B cell (primary cell): ENCODE data around the gene KRT79. TPM values are rescaled to one million over a fixed set of nuclear protein-coding genes. Genes with fewer than 3 reads are reported as not detected.

Experiments used
- ATAC-seq: fragments of 200-7000 bp; cut with Tn5 transposase; one replicate; pipeline ENCODE4 v1.10.0; 2021; ENCODE audit warnings: low read depth, mild to moderate bottlenecking, moderate number of reproducible peaks, moderate library complexity
- CTCF ChIA-PET: fragments of 350-600 bp; sonication (Branson Sonifier 250); formaldehyde crosslinking; loops from one replicate; lab custom pipeline; 2021; ENCODE audit warnings: antibody characterized with exemption, inconsistent platforms; lab: Charles Lee
- POLR2A ChIA-PET: fragments of 350-600 bp; sonication (Branson Sonifier 250); formaldehyde crosslinking; loops from one replicate; lab custom pipeline; 2021; ENCODE audit warnings: antibody characterized with exemption; lab: Charles Lee
- DNase-seq: peaks from one replicate; pipeline ENCODE4 v3.0.0; 2013
- H2AFZ ChIP-seq: 2 replicates; pipeline ENCODE4 v1.6.1; 2012; ENCODE audit warnings: mild to moderate bottlenecking, low read depth, low read length; ENCODE audit not compliant: insufficient read depth, poor library complexity, severe bottlenecking
- H3K27ac ChIP-seq, 2 donors: 1 replicate in 1 of 2; 2 replicates in 1 of 2; pipeline ENCODE4 v1.5.1; 2012 to 2013; ENCODE audit warnings: low read length in 2 of 2, mild to moderate bottlenecking in 2 of 2, moderate library complexity in 1 of 2
- H3K27me3 ChIP-seq, 4 experiments: fragments of 200-600 bp in 1 of 4; sonication (generic) in 1 of 4; replicated peaks in 1 of 4; 1 replicate in 2 of 4; 2 replicates in 2 of 4; pipeline versions ENCODE4 v1.6.1 to v1.7.0; 2013 to 2016; ENCODE audit warnings: low read length in 3 of 4, mild to moderate bottlenecking in 2 of 4, mixed read lengths in 1 of 4, moderate library complexity in 1 of 4; ENCODE audit not compliant: insufficient read depth in 4 of 4, control insufficient read depth in 3 of 4; ENCODE audit errors: control extremely low read depth in 1 of 4
- H3K36me3 ChIP-seq, 2 experiments: replicated peaks in 1 of 2; 1 replicate in 1 of 2; 2 replicates in 1 of 2; pipeline versions ENCODE4 v1.6.1 to v1.7.1; 2013; ENCODE audit warnings: low read length in 1 of 2; ENCODE audit not compliant: insufficient read depth in 2 of 2, control insufficient read depth in 1 of 2; ENCODE audit errors: control extremely low read depth in 1 of 2, extremely low read depth in 1 of 2
- H3K4me1 ChIP-seq, 2 donors: fragments of 200-600 bp in 1 of 2; sonication (generic) in 1 of 2; 1 replicate in 1 of 2; 2 replicates in 1 of 2; pipeline versions ENCODE4 v1.5.1 to v1.6.1; 2013 to 2017; ENCODE audit warnings: low read length in 2 of 2; ENCODE audit not compliant: control insufficient read depth in 2 of 2, insufficient read depth in 2 of 2
- H3K4me2 ChIP-seq: replicated peaks from 2 replicates; pipeline ENCODE3; 2012; ENCODE audit warnings: mild to moderate bottlenecking, low read depth, low read length; ENCODE audit not compliant: poor library complexity, severe bottlenecking
- H3K4me3 ChIP-seq, 5 experiments: fragments of 200-600 bp in 1 of 5; sonication (generic) in 1 of 5; 1 replicate in 3 of 5; 2 replicates in 2 of 5; pipeline versions ENCODE4 v1.5.1 to v1.7.0; 2011 to 2016; ENCODE audit warnings: low read length in 4 of 5, mild to moderate bottlenecking in 4 of 5, low read depth in 2 of 5, control low read depth in 1 of 5, moderate library complexity in 1 of 5; ENCODE audit not compliant: insufficient read depth in 1 of 5; ENCODE audit errors: control extremely low read depth in 1 of 5, extremely low read depth in 1 of 5
- H3K79me2 ChIP-seq: fragments of 200-600 bp; sonication (generic); one replicate; pipeline ENCODE4 v1.6.0; 2016; ENCODE audit warnings: low read length; ENCODE audit not compliant: control insufficient read depth, insufficient read depth
- H3K9ac ChIP-seq: fragments of 200-600 bp; sonication (generic); 2 replicates; pipeline ENCODE4 v1.6.1; 2017; ENCODE audit warnings: mild to moderate bottlenecking, low read length, moderate library complexity
- H3K9me3 ChIP-seq, 3 donors: one replicate each; pipeline versions ENCODE4 v1.6.1 to v1.7.1; 2013; ENCODE audit warnings: low read length in 2 of 3; ENCODE audit not compliant: control insufficient read depth in 2 of 3, insufficient read depth in 1 of 3; ENCODE audit errors: control extremely low read depth in 1 of 3
- H4K20me1 ChIP-seq: 2 replicates; pipeline ENCODE4 v1.6.0; 2012; ENCODE audit warnings: mild to moderate bottlenecking, low read length; ENCODE audit not compliant: insufficient read depth, control insufficient read depth, poor library complexity, severe bottlenecking
- H3K27ac Mint-ChIP-seq: one replicate; pipeline ENCODE4 v1.8.0; 2021; ENCODE audit warnings: mixed read lengths
- H3K27me3 Mint-ChIP-seq: one replicate; pipeline ENCODE4 v1.8.0; 2021; ENCODE audit warnings: mixed read lengths
- H3K4me1 Mint-ChIP-seq: one replicate; pipeline ENCODE4 v1.8.0; 2021; ENCODE audit warnings: mixed read lengths
- H3K4me3 Mint-ChIP-seq: one replicate; pipeline ENCODE4 v1.8.0; 2021; ENCODE audit warnings: mixed read lengths
- H3K9me3 Mint-ChIP-seq: one replicate; pipeline ENCODE4 v1.8.0; 2022; ENCODE audit warnings: mixed read lengths; ENCODE audit not compliant: insufficient read depth
- EZH2 ChIP-seq: IDR thresholded peaks from 2 replicates; pipeline ENCODE4 v1.6.1; 2012; ENCODE audit warnings: borderline replicate concordance, low read depth, mild to moderate bottlenecking, moderate library complexity, low read length; ENCODE audit not compliant: insufficient read depth, poor library complexity, severe bottlenecking
- WGBS: methylation state at CpG from one replicate; pipeline ENCODE4 v1.1.5; 2013; ENCODE audit warnings: missing lambda C conversion rate; ENCODE audit not compliant: insufficient coverage; 5-methylcytosine and 5-hydroxymethylcytosine counted together
- intact Hi-C: fragments of 100-400 bp; cut with micrococcal nuclease; formaldehyde crosslinking; loops from one replicate; pipeline ENCODE4 v1.10.0; 2022
- polyA plus RNA-seq: library from polyadenylated mRNA; depleted of rRNA; stranded (reverse); fragments of >200 nt; gene quantifications from 2 replicates; pipeline ENCODE4 v1.2.3, GENCODE V29; 2012
- total RNA-seq, 2 donors: library from RNA; stranded (reverse); fragments of 120-200 nt in 1 of 2; gene quantifications; 1 replicate in 1 of 2; 2 replicates in 1 of 2; pipeline versions ENCODE4 v1.2.3 to v1.2.4, GENCODE V29; 2013 to 2022
- TF ChIP-seq, protein P1 (sequence below): fragments of 200-600 bp; IDR thresholded peaks from one replicate; pipeline ENCODE4 v1.8.0; 2022; ENCODE audit warnings: antibody characterized with exemption, mild to moderate bottlenecking

The KRT79 gene
- total and polyA plus RNA-seq, 2 donors (not counting 1 experiment from before 2014, with no cell fraction given) = not detected

DNA sequence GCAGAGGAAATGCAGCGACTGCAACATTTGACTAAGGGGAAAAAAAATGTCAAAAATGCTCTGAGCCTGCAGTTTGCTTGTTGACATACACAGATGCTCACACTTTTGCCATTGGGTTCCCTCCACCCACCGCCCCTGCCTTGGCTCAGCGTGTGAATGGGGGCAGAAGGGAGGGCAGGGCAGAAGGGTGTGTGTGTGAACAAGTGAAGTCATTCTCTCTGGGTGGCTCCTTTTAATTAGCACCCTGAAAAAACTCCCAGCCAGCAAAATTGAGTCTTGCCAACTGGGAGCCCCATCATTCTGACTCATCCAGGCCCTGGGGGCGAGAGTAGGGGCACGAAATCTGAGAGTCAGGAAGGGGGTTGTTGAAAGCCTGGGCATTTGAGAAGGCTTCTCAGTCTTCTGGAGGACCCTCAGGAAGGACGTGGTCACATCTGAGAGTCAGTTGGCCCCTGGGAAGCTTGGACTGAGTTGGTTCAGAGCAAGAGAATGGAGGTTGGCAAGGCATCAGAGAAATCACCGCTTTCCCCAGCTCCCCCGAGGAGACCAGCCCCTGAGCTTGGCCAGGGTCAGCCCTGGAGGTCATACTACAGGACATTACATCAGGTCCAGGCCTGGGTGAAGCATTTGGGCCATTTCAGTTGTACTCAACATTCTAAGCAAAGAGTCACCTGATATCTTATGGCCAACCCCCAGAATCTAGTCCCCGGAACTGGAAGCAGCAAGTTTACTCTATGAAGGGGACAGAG, 37.4 kb upstream of the KRT79 start:
- no peak overlapping the region for H3K27ac ChIP-seq
- H3K79me2 ChIP-seq = no peaks in the 10 kb centered on the region
- intact Hi-C loops = loop anchor here (10.0 kb wide), 2 partner anchors 287 to 717 kb away; no protein-coding TSS in a partner anchor
- Mint-ChIP-seq H3K4me1 (peaks cover 37% of the 10 kb centered on the region), H3K27me3 (peaks cover 13% of the 10 kb centered on the region), H3K4me3 (no peak overlapping the region), H3K27ac (no peak overlapping the region), H3K9me3 (no peaks in the 10 kb centered on the region)
- no peaks in the 10 kb centered on the region for H4K20me1 ChIP-seq
- 67% methylated on average over 6 of the region's 9 CpGs for WGBS
- POLR2A ChIA-PET = no interaction called here
- peaks cover 0 to 19% (median 4%) of the 10 kb centered on the region in 4 experiments for H3K27me3 ChIP-seq
- ATAC-seq (no peak), DNase-seq (no peak)
- H3K4me3 ChIP-seq = no peak overlapping the region
- H3K4me2 ChIP-seq = no peak overlapping the region
- TF ChIP-seq, protein P1, sequence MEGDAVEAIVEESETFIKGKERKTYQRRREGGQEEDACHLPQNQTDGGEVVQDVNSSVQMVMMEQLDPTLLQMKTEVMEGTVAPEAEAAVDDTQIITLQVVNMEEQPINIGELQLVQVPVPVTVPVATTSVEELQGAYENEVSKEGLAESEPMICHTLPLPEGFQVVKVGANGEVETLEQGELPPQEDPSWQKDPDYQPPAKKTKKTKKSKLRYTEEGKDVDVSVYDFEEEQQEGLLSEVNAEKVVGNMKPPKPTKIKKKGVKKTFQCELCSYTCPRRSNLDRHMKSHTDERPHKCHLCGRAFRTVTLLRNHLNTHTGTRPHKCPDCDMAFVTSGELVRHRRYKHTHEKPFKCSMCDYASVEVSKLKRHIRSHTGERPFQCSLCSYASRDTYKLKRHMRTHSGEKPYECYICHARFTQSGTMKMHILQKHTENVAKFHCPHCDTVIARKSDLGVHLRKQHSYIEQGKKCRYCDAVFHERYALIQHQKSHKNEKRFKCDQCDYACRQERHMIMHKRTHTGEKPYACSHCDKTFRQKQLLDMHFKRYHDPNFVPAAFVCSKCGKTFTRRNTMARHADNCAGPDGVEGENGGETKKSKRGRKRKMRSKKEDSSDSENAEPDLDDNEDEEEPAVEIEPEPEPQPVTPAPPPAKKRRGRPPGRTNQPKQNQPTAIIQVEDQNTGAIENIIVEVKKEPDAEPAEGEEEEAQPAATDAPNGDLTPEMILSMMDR = no peak
- no peak for TF ChIP-seq EZH2
- peaks cover 25 to 32% of the 10 kb centered on the region in 2 donors for H3K4me1 ChIP-seq
- no peaks in the 10 kb centered on the region for H3K9me3 ChIP-seq
- no peak overlapping the region for H2AFZ ChIP-seq
- H3K36me3 ChIP-seq = no peaks in the 10 kb centered on the region
- CTCF ChIA-PET = interaction anchor here (1.8 to 2.5 kb wide), 2 partner anchors 9 to 14 kb away, joined by 11 to 12 read pairs; no protein-coding TSS in a partner anchor
- H3K9ac ChIP-seq = no peak overlapping the region
